ENCODE results near the gene HEPACAM. TPM values are rescaled to one million over a fixed set of nuclear protein-coding genes. Genes with fewer than 3 reads are reported as not detected.

Gene HEPACAM
- total RNA-seq, 4 donors from 2014 or later, result 8.7 to 18.4 (median 15.3) TPM

DNA sequence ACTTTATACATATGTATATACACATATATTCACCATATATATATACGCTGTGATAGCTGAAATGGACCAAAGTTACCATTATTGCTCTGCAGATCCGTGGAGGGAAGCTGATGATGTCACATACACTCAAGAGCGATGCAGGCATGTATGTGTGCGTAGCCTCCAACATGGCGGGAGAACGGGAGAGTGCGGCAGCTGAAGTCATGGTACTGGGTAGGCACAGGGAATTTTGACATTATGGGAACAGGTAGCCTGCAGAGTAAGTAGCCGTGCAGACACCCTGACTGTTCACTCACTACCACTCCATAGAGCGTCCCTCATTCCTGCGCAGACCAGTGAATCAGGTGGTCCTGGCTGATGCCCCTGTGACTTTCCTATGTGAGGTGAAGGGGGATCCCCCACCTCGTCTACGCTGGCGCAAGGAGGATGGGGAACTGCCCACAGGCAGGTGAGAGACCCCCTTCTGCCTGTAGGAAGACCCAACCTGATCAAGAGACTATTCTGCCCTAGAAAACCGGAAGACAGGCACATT is 65.9 kb downstream of the HEPACAM start:
- Histone ChIP-seq H3K4me1 (peaks cover 0 to 42% (median 24%) of the 10 kb centered on the region in 4 donors), H3K27me3 (peaks cover 0 to 94% of the 10 kb centered on the region in 2 donors), H3K27ac (no peak overlapping the region), H3K4me3 (no peak overlapping the region), H3K36me3 (no peaks in the 10 kb centered on the region), H3K9me3 (no peaks in the 10 kb centered on the region)
- TF ChIP-seq EP300 (IDR thresholded peaks at IDR 0.05) (no peak), POLR2A (IDR thresholded peaks at IDR 0.05) (no peak)
- TF ChIP-seq, protein P1, sequence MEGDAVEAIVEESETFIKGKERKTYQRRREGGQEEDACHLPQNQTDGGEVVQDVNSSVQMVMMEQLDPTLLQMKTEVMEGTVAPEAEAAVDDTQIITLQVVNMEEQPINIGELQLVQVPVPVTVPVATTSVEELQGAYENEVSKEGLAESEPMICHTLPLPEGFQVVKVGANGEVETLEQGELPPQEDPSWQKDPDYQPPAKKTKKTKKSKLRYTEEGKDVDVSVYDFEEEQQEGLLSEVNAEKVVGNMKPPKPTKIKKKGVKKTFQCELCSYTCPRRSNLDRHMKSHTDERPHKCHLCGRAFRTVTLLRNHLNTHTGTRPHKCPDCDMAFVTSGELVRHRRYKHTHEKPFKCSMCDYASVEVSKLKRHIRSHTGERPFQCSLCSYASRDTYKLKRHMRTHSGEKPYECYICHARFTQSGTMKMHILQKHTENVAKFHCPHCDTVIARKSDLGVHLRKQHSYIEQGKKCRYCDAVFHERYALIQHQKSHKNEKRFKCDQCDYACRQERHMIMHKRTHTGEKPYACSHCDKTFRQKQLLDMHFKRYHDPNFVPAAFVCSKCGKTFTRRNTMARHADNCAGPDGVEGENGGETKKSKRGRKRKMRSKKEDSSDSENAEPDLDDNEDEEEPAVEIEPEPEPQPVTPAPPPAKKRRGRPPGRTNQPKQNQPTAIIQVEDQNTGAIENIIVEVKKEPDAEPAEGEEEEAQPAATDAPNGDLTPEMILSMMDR (IDR thresholded peaks at IDR 0.05), result no peak
- WGBS, 2 donors, result 59 to 60% methylated on average over 10 to 14 of the region's 14 CpGs
- DNase-seq (ENCODE audit: low spot score in 2 of 2), result no peak

DNA sequence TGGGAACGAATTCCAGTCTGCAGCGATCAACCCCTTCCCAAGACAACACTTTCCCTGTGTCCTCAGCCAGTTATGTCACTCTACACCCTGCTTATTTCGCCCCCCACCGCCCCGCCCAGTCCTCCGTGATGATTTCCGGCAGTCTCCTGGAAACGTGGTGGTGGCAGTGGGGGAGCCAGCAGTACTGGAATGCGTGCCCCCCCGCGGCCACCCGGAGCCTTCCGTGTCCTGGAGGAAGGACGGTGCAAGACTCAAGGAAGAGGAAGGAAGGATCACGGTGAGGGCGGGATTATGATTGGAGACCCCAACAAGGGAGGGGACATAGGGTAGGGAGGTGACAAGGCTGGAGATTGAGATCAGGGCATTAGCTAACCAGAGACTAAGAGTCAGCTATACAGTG is 66.5 kb downstream of the HEPACAM start:
- no peaks in the 10 kb centered on the region for H3K9me3 ChIP-seq
- no peak overlapping the region for H3K27ac ChIP-seq
- peaks cover 0 to 46% (median 26%) of the 10 kb centered on the region in 4 donors for H3K4me1 ChIP-seq
- no peaks in the 10 kb centered on the region for H3K36me3 ChIP-seq
- peaks cover 0 to 100% of the 10 kb centered on the region in 2 donors for H3K27me3 ChIP-seq
- no peak for DNase-seq (ENCODE audit: low spot score in 2 of 2)
- WGBS, 2 donors, result 3 to 6% methylated on average over 16 of the region's 16 CpGs
- no peak overlapping the region for H3K4me3 ChIP-seq
- TF ChIP-seq POLR2A (IDR thresholded peaks at IDR 0.05) (no peak), EP300 (IDR thresholded peaks at IDR 0.05) (no peak)
- TF ChIP-seq, protein P1 (IDR thresholded peaks at IDR 0.05), result no peak

Other genes starting within 250 kb of the HEPACAM start
- 1 to 10 TPM in 3 of 4 donors, not detected in 1; 1.4 to 3.1 (median 2.4) TPM for gene NRGN, start 196.1 kb downstream of the HEPACAM start, total RNA-seq
- 1 to 10 TPM in 2 of 4 donors, not detected in 2; 1.5 to 2.4 TPM for gene VSIG2, start 183.8 kb downstream of the HEPACAM start, total RNA-seq
- 10 to 100 TPM; 18.6 to 45.9 (median 33.0) TPM for gene ESAM, start 173.8 kb downstream of the HEPACAM start, total RNA-seq
- 10 to 100 TPM; 19.8 to 32.8 (median 23.5) TPM for gene MSANTD2, start 135.6 kb downstream of the HEPACAM start, total RNA-seq
- gene ROBO3, start 70.6 kb downstream of the HEPACAM start, total RNA-seq, result 10 to 100 TPM; 22.2 to 34.3 (median 24.8) TPM
- gene ROBO4, start 38.2 kb downstream of the HEPACAM start, total RNA-seq, result 10 to 100 TPM; 12.1 to 38.8 (median 28.0) TPM
- gene HEPN1, start 16.8 kb downstream of the HEPACAM start, total RNA-seq, result not detected
- gene CCDC15, start 18.2 kb upstream of the HEPACAM start, total RNA-seq, result 1 to 10 TPM in 3 of 4 donors, under 1 TPM in 1; 0.98 to 4.2 (median 2.6) TPM
- gene SLC37A2, start 127.3 kb upstream of the HEPACAM start, total RNA-seq, result 10 to 100 TPM in 1 of 4 donors, 1 to 10 TPM in 3; 3.9 to 11.4 (median 7.2) TPM
- 10 to 100 TPM; 17.2 to 30.6 (median 20.7) TPM for gene TMEM218, start 175.6 kb upstream of the HEPACAM start, total RNA-seq
- 1 to 10 TPM; 5.7 to 7.2 (median 6.4) TPM for gene PKNOX2, start 228.7 kb upstream of the HEPACAM start, total RNA-seq

All from tibial nerve (tissue), 4 donors.